ENCODE measurements around the gene SDK2.

Gene SDK2

GRCh38 chr17:73498176-73498575 is 146.1 kb downstream of the SDK2 start:
- DNase-seq, result no peak

GRCh38 chr17:73497721-73498120 is 146.5 kb downstream of the SDK2 start:
- no peak for DNase-seq

- no peak for DNase-seq
Observed at GRCh38 chr17:73496232-73496631, 148.0 kb downstream of the SDK2 start.

- no peak for DNase-seq
Observed at GRCh38 chr17:73495641-73496040, 148.6 kb downstream of the SDK2 start.

- DNase-seq, result no peak
Observed at GRCh38 chr17:73494950-73495349, 149.3 kb downstream of the SDK2 start.

- no peak for DNase-seq
Observed at GRCh38 chr17:73493956-73494926, 150.0 kb downstream of the SDK2 start.

GRCh38 chr17:73492821-73493814 is 151.1 kb downstream of the SDK2 start:
- DNase-seq, result no peak

- DNase-seq, result no peak
Observed at GRCh38 chr17:73492125-73492820, 152.0 kb downstream of the SDK2 start.

- DNase-seq, result no peak
Observed at GRCh38 chr17:73491648-73492047, 152.6 kb downstream of the SDK2 start.

GRCh38 chr17:73490851-73491250 is 153.4 kb downstream of the SDK2 start:
- no peak for DNase-seq

- no peak for DNase-seq
Observed at GRCh38 chr17:73489991-73490390, 154.3 kb downstream of the SDK2 start.

- DNase-seq, result no peak
Observed at GRCh38 chr17:73489333-73489732, 154.9 kb downstream of the SDK2 start.

GRCh38 chr17:73485130-73485529 is 159.1 kb downstream of the SDK2 start:
- no peak for DNase-seq

- no peak for DNase-seq
Observed at GRCh38 chr17:73482894-73483293, 161.4 kb downstream of the SDK2 start.

- DNase-seq, result no peak
Observed at GRCh38 chr17:73482251-73482716, 162.0 kb downstream of the SDK2 start.

GRCh38 chr17:73481676-73482075 is 162.6 kb downstream of the SDK2 start:
- DNase-seq, result no peak

- no peak for DNase-seq
Observed at GRCh38 chr17:73480740-73481139, 163.5 kb downstream of the SDK2 start.

- DNase-seq, result no peak
Observed at GRCh38 chr17:73478768-73479424, 165.3 kb downstream of the SDK2 start.

- DNase-seq, result no peak
Observed at GRCh38 chr17:73478334-73478733, 165.9 kb downstream of the SDK2 start.

- DNase-seq, result no peak
Observed at GRCh38 chr17:73476890-73477350, 167.3 kb downstream of the SDK2 start.

- peak; percentile 10 for DNase-seq
Observed at GRCh38 chr17:73474370-73474988, 169.8 kb downstream of the SDK2 start.
